GM21825 (cell line): ENCODE results near the gene METTL22.

Experiments
- ATAC-seq: cut with Tn5 transposase; IDR thresholded peaks from one replicate; pipeline ENCODE4 v1.9.1; 2021; ENCODE audit warnings: mild to moderate bottlenecking, moderate library complexity; ENCODE audit not compliant: unreplicated experiment

Gene METTL22

DNA sequence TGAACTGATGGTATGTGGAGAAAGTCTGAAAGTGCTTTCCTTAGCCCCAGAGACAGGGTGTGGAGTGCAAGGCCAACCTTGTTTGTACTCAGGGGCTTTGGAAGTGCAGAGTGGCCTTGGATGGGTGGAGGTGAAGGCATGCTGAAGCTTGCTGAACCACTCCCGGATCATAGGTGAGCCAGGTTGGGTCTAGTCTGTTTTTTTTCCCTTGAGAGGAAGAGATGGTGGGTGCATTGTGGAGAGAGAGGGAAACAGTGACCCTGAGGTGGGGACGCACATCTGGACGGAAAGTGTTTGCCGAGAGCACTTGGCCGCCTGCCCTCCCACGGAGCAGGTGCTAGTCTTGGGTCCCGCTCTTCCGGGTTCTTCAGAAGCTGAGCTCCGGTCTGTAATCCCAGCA, 65.4 kb downstream of the METTL22 start:
- ATAC-seq: no peak

DNA sequence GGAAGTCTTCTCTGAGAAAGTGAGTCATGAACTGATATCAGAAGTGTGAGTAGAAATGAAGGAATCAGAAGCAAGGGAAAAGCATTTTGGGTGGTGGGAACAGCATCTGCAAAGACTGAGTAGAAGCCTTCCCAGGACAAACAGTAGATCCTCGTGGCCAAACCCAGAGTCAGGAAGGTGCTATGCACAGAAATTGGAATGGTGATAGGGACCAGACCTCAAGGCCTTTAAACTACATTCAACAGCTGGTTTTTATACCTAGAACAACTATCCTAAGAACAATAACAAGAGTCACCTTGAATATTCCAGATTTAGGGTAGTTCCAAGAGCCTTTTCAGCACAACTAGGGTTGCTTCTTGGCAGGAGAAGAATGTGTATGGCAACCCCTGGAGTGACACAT, 68.2 kb downstream of the METTL22 start:
- no peak for ATAC-seq

GRCh38 chr16:8691728-8692127, 70.2 kb downstream of the METTL22 start:
- no peak for ATAC-seq

DNA sequence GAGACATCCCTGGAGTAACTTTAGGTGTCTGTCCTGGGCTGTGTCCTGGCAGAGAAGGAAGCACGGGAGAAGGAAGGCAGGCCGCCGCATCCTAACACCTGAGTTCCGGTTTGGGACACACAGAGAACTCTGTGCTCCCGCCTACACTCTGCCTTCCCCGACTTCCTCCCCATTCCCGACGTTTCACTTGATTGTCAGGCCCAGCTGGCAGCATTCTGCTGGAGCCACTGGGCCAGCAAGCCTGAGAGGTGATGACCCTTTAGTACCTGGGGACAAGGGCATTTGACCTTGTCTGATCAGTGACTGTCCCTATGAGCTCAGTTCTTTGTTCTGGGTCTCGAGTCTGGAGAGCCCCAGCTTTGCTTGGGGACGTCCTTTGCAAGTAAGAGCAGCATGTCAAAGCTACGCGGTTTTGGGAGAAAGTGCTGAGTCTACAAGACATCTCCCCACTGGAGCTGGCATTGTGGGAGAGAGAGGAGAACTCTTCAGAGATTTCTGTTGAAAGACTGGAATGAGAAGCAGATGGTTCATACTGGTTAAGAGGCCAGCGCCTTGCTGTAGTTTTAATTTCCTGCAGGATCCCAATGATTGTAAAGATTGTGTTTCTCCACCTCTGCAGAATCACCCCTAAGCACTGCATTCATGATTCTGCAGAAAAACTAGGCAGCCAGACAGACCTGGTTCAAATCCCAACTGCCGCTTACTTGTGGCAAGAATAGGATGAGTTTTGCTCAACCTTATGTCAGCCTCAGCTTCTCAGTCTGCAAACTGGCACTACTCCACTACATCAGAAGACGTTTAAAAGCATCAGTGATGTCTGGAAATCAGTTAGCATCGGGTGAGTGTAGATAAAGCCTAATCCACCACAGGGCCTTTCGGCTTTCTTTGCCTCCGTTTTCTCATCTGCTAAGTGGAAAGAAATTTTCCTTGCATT, 73.6 kb downstream of the METTL22 start:
- ATAC-seq: no peak

DNA sequence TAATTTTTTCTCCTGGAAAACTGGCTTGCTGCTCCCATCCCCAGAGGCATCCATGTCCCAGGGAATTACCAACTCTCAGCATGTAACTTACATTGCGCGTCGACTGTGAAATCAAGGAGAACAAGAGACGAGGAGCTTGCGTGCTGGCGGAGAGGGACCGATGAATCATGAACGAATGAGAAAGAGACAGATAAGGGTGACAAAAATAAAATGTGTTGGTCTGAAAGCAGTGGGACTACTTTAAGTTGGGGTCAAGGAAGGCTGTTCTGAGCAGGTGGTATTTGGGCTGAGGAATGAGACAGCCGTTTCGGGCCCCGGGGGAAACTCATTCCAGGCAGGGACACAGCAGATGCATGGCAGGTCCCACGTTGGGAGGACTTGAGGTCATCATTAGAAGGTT, 75.4 kb downstream of the METTL22 start:
- no peak for ATAC-seq

DNA sequence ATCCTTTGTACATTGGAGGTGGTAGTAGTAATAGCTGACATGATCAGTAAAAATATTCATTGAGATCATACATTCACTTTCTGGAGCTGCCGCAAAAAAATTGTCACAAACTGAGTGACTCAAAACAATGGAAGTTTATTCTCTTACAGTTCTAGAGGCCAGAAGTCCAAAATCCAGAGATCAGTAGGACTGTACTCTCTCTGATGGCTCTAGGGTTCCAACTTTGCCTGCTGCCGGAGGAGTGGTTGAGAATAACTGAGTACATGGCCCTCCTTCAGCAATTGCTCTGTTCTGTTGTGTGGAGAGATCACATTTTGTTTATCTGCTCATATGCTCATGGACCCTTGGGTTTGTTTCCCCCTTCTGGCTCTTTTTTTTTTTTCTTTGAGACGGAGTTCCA, 76.5 kb downstream of the METTL22 start:
- ATAC-seq: no peak
